SH-SY5Y (cell line): ENCODE measurements around the gene MYO7B.

Source experiments
- GATA2 ChIP-seq: IDR thresholded peaks from 2 replicates; pipeline ENCODE4 v1.6.1; 2011; ENCODE audit warnings: mild to moderate bottlenecking, low read depth, low read length
- GATA3 ChIP-seq: IDR thresholded peaks from 2 replicates; pipeline ENCODE4 v1.6.1; 2011; ENCODE audit warnings: low read depth, mild to moderate bottlenecking, low read length, moderate library complexity

DNA sequence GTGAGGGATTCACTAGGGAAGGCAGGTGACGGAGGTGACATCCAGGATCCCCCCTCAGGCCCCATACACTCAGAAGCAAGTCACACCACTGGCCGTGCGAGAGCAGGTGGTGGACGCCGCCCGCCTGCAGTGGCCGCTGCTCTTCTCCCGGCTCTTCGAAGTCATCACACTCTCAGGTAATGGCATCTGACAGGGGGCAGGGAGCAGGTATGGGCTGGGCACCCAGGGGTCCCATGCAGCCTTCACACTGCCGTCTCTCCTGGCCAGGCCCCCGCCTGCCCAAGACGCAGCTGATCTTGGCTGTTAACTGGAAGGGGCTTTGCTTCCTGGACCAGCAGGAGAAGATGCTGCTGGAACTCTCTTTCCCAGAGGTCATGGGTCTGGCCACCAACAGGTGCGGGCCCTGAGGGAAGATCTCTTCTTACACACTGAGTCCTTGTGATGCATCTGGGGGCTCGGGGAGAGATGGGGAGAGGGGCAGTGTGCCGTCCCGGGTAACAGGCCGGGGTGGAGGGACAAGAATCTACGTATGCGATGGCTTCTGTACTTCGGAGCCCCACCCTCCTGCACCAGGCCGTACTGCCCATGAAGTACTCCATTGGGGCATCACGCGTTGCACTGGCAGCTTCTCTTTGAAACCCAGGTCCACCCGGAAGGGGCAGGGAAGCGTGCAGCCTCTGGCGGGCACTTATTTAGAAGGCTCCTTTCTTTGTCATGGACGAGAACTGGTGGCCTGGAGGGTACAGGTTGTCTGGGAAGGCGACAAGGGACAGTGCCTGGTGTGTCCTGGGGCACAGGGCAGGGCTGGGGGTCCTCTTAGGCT is 91.6 kb downstream of the MYO7B start:
- TF ChIP-seq GATA2 (no peak), GATA3 (no peak)
